Loucy (cell line): ENCODE results near the gene KCNIP2.
A peak's percentile ranks its signal among the peaks of the same experiment; 100 is the strongest.

ENCODE experiments used
- H2AFZ ChIP-seq: fragments of 200-600 bp; sonication (generic); 2 replicates; pipeline ENCODE4 v1.6.0; 2016; ENCODE audit warnings: antibody characterized with exemption, mild to moderate bottlenecking, low read length, moderate library complexity
- H3F3A ChIP-seq: fragments of 200-600 bp; 2 replicates; pipeline ENCODE4 v1.6.0; 2016; ENCODE audit warnings: antibody characterized with exemption, low read depth, mild to moderate bottlenecking
- H3K27me3 ChIP-seq: fragments of 200-600 bp; sonication (generic); 2 replicates; pipeline ENCODE4 v1.6.1; 2014; ENCODE audit warnings: low read length, mild to moderate bottlenecking; ENCODE audit not compliant: insufficient read depth, poor library complexity, severe bottlenecking
- H3K36me3 ChIP-seq: fragments of 200-600 bp; sonication (generic); 2 replicates; pipeline ENCODE4 v1.6.1; 2016; ENCODE audit warnings: low read length; ENCODE audit not compliant: insufficient read depth
- H3K4me1 ChIP-seq: fragments of 200-600 bp; sonication (generic); 2 replicates; pipeline ENCODE4 v1.5.1; 2014; ENCODE audit warnings: low read length, mild to moderate bottlenecking; ENCODE audit not compliant: insufficient read depth, poor library complexity, severe bottlenecking
- H3K4me2 ChIP-seq: fragments of 200-600 bp; sonication (generic); 2 replicates; pipeline ENCODE4 v1.6.0; 2014; ENCODE audit warnings: antibody characterized with exemption, low read length, low read depth, mild to moderate bottlenecking; ENCODE audit not compliant: poor library complexity, severe bottlenecking
- H3K4me3 ChIP-seq: fragments of 200-600 bp; sonication (generic); 2 replicates; pipeline ENCODE4 v1.5.1; 2014; ENCODE audit warnings: low read length, mild to moderate bottlenecking, mixed read lengths; ENCODE audit not compliant: poor library complexity, severe bottlenecking
- H3K79me2 ChIP-seq: fragments of 200-600 bp; sonication (generic); 2 replicates; pipeline ENCODE4 v1.6.1; 2014; ENCODE audit warnings: low read length; ENCODE audit not compliant: insufficient read depth
- H3K9ac ChIP-seq: fragments of 200-600 bp; sonication (generic); 2 replicates; pipeline ENCODE4 v1.6.0; 2014; ENCODE audit warnings: mild to moderate bottlenecking, low read depth, low read length, moderate library complexity; ENCODE audit not compliant: poor library complexity, severe bottlenecking
- H3K9me2 ChIP-seq: fragments of 200-600 bp; sonication (generic); replicated peaks from 2 replicates; pipeline ENCODE4 v1.6.1; 2016; ENCODE audit warnings: low read depth, low read length, mixed read lengths
- H3K9me3 ChIP-seq: fragments of 200-600 bp; sonication (generic); 2 replicates; pipeline ENCODE4 v1.6.1; 2014; ENCODE audit warnings: mild to moderate bottlenecking, antibody characterized with exemption, low read length, low read depth; ENCODE audit not compliant: insufficient read depth
- H4K20me1 ChIP-seq: fragments of 200-600 bp; sonication (generic); 2 replicates; pipeline ENCODE4 v1.6.0; 2014; ENCODE audit warnings: antibody characterized with exemption, low read length, mild to moderate bottlenecking; ENCODE audit not compliant: insufficient read depth, poor library complexity, severe bottlenecking
- EZH2phosphoT487 ChIP-seq: fragments of 200-600 bp; IDR thresholded peaks from 2 replicates; pipeline ENCODE4 v1.6.1; 2018; ENCODE audit warnings: antibody characterized with exemption, mild to moderate bottlenecking, moderate library complexity, borderline replicate concordance
- TF ChIP-seq, protein P1 (sequence below): fragments of 200-600 bp; sonication (generic); conservative IDR thresholded peaks from 2 replicates; pipeline ENCODE4 v1.5.1; 2014; ENCODE audit warnings: mild to moderate bottlenecking, antibody characterized with exemption, low read length

Gene KCNIP2

DNA sequence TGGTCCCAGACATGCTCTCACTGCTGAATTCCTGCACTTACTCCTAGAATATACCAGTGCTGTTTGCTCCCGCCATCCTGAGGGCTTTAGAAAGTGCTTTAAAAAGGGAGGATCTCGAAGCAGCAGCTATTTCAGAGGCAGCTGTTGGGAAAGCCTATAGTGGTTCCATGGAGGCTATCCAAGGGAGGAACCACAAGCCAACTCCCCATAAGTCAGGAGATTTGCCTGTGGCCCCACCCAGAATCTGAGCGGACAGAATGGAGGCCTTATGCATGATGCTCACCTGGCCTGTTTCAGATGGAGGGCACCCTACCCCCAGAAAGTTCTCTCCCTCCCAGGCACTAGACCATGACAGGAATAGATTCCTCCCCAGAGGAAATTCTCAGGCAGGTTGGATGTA lies 2.3 kb upstream of the KCNIP2 start:
- Histone ChIP-seq H3K9ac (no peak overlapping the region), H3K36me3 (peaks cover 18% of the 10 kb centered on the region; the same call in 1 of the 2 replicates), H3K27me3 (no peaks in the 10 kb centered on the region), H4K20me1 (no peaks in the 10 kb centered on the region), H3F3A (no peaks in the 10 kb centered on the region), H3K9me2 (no peaks in the 10 kb centered on the region), H3K4me2 (no peak overlapping the region), H3K4me3 (no peak overlapping the region), H3K4me1 (peaks cover 11% of the 10 kb centered on the region), H2AFZ (no peak overlapping the region), H3K9me3 (no peaks in the 10 kb centered on the region), H3K79me2 (no peaks in the 10 kb centered on the region)
- TF ChIP-seq, protein P1, sequence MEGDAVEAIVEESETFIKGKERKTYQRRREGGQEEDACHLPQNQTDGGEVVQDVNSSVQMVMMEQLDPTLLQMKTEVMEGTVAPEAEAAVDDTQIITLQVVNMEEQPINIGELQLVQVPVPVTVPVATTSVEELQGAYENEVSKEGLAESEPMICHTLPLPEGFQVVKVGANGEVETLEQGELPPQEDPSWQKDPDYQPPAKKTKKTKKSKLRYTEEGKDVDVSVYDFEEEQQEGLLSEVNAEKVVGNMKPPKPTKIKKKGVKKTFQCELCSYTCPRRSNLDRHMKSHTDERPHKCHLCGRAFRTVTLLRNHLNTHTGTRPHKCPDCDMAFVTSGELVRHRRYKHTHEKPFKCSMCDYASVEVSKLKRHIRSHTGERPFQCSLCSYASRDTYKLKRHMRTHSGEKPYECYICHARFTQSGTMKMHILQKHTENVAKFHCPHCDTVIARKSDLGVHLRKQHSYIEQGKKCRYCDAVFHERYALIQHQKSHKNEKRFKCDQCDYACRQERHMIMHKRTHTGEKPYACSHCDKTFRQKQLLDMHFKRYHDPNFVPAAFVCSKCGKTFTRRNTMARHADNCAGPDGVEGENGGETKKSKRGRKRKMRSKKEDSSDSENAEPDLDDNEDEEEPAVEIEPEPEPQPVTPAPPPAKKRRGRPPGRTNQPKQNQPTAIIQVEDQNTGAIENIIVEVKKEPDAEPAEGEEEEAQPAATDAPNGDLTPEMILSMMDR: no peak
- TF ChIP-seq EZH2phosphoT487: no peak

DNA sequence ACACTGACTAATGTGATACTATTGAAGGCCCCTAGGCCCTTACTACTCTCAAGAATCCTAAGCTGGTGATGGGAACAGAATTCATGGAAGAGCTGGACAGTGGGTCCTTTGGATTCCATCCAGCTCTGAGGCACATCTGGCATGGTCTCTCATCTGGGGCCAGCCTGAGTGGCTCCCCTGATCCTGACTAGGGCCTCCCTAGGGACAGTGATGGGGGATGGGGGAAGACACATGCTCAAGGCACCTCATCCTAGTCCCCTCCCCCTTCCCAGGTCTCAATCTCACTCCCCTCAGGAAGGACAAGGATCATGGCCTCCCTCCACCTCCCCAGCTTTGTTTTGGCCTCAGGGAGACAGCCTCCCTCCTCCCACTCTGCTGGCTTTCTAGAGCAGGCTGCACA lies 1.8 kb downstream of the KCNIP2 start:
- Histone ChIP-seq H3K9me2 (no peaks in the 10 kb centered on the region), H4K20me1 (no peaks in the 10 kb centered on the region), H3K4me1 (peaks cover 5% of the 10 kb centered on the region), H3K9ac (no peak overlapping the region), H3F3A (no peaks in the 10 kb centered on the region), H3K4me2 (no peak overlapping the region), H3K27me3 (no peaks in the 10 kb centered on the region), H3K9me3 (no peaks in the 10 kb centered on the region), H3K4me3 (no peak overlapping the region), H3K36me3 (peaks cover 14% of the 10 kb centered on the region; the same call in 1 of the 2 replicates), H3K79me2 (no peaks in the 10 kb centered on the region), H2AFZ (no peak overlapping the region)
- TF ChIP-seq EZH2phosphoT487: no peak
- TF ChIP-seq, protein P1: no peak

DNA sequence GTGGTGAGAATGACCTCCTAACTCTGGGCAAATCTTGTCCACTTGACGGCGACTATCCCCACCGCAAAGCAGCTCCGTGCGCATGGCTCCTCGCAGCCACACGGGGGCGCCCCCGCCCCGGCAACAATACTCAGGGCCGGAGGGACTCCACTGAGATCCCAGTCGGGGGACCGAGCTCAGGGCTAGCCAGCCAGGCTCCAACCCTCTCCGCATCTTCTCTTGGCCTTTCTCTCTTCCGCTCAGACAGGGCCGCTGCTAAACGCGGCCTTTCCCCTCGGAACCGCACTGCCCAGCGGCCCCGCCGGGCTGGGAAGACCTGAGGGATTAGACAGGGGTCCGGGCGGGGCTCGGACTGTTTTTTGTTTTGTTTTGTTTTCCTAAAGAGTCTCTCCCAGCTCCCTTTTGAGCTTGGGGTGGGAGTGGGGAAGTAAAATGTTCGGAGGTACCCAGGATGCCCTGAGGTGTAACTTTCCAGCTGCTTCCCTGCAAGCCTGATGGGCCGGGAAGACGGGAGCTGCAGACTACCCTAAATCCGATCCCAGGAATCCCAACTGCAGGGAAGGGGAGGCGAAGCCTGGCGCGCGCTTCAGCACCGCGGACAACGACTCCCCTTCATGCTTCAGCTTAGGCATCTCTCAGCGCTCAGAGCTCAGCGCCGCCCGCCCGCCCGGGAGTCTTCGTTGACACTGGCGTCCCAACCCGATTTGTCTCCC lies 2.7 kb downstream of the KCNIP2 start:
- no peaks in the 10 kb centered on the region for H3K27me3 ChIP-seq
- H3K36me3 ChIP-seq: peaks cover 5% of the 10 kb centered on the region; the same call in 1 of the 2 replicates
- peaks cover 5% of the 10 kb centered on the region for H3K4me1 ChIP-seq
- no peak overlapping the region for H3K9ac ChIP-seq
- peak overlapping the region; percentile 42 for H3K4me3 ChIP-seq
- no peaks in the 10 kb centered on the region for H3K79me2 ChIP-seq
- no peak overlapping the region for H2AFZ ChIP-seq
- no peaks in the 10 kb centered on the region for H3K9me3 ChIP-seq
- no peaks in the 10 kb centered on the region for H3K9me2 ChIP-seq
- no peaks in the 10 kb centered on the region for H4K20me1 ChIP-seq
- TF ChIP-seq, protein P1: peak; percentile 96
- TF ChIP-seq EZH2phosphoT487: no peak
- H3K4me2 ChIP-seq: peak overlapping the region; percentile 56
- H3F3A ChIP-seq: no peaks in the 10 kb centered on the region
